ENCODE data around the gene MTPN.

MTPN gene

DNA sequence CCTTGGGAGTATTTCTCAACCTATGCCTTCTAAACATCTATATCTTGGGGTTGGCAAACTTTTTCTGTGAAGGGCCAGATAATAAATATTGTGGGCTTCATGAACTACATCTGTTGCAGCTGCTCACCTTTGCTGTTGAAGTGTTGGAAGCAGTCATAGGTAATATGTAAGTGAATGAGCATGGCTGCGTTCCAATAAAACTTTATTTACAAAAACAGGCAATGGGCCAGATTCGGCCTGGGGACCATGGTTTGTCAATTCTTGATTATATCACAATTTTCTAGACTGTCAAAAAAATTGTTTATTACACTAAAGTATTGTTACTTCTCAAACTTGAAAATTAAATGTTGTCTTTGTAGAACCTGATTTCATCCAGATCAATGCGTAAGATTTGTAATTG lies 54.9 kb downstream of the MTPN start:
- no peak for DNase-seq

DNA sequence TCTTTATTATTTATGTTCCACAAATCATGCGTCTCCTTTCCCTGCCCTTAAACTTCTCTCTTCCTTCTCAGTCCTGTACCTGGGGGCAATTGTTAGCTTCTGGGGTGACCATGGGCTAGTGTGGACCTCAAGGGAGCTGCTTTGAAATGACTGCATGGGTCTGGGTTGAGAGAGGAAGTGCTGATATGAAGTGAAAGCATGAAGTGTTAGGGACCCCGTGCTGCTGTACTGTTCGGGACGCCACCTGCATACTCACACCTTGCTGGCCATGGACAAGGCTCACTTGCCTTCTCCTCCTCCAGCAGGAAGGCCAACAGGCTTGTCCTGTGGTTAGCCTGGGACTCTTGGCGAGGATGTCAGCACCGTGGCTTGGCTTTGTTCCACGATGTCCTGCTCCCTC lies 56.7 kb downstream of the MTPN start:
- DNase-seq = no peak

DNA sequence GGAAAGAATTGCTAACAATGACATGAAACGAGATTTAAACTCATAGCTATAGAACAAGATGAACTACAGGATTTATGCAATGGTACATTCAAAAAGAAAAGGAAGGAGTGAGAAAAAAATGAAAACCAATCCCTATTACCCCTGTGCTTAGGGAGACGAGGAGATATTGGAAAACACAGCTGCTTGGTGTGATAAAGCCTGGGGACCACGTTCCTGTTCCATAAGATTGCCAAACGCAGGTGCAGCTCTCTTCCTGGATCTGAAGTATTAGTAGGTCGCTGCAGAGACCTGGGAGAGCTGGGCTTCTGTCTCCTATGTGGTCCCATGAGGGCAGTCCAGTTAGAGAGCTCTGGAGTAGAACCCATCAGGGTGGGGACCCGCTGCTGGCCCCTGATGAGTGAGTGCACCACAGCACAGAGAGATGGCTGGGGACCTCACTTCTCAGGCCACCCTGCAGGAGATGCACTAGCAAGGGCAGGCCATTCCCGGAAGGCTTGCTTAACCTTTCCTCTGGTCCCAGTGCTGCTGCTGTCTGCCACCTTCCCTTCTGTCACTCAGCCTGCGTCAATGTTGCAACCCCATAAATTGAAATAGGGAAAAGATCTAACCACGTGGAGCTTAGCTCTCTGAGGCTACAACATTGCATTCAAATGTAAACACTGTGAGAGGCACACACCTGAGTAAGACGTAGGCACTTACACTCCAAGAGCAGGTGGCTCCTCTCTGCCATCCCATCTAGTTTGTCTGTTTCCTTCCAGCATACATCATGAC lies 57.9 kb downstream of the MTPN start:
- no peak for DNase-seq

DNA sequence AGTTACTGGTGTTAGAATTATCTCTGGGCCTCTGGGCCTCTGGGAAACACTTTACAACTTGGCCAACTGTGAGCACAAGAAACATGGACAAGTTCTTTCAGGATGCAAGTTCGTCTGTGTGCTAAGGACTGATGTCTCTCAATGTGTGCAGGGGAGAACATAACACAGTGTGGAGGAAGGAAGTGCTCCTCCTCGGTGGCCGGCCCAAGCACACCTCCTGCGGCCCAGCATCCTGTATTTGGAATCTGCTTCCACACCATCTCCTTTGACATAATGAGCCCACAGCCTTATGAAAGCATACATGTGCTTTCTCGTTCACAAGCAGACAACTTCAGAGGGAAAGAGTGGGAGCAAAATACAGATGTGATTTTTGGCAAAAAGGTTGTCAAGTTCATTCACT lies 59.0 kb downstream of the MTPN start:
- DNase-seq = no peak

DNA sequence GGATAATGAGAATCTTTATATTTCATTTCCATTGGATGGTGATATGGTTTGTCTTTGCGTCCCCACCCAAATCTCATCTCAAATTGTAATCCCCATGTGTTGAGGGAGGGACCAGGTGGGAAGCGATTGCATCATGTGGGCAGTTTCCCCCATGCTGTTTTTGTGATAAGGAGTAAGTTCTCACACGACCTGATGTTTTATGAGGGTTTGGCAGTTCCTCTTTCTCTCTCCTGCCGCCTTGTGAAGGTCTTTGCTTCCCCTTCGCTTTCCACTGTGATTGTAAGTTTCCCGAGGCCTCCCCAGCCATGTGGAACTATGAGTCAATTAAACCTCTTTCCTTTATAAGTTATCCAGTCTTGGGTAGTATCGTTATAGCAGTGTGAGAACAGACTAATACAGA lies 59.4 kb downstream of the MTPN start:
- no peak for DNase-seq

DNA sequence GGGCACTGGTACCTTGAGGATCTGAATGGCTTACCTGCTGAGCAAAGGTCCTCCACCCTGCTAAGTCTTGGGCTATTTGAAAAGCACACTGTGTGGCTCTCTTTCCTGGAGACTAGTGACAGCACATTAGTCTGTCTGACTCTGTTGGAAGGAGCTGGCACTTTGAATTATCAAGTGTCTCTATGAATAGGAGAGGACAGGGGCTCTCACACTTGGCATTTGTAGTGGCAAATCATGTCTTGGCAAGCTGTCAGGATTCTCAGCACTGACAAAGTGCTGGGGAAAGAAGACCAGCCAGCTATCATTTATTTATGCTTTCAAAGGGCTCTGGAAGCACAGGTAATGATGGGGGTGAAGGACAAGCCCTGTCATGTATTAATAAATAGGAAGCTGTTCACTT lies 62.8 kb downstream of the MTPN start:
- DNase-seq = no peak

DNA sequence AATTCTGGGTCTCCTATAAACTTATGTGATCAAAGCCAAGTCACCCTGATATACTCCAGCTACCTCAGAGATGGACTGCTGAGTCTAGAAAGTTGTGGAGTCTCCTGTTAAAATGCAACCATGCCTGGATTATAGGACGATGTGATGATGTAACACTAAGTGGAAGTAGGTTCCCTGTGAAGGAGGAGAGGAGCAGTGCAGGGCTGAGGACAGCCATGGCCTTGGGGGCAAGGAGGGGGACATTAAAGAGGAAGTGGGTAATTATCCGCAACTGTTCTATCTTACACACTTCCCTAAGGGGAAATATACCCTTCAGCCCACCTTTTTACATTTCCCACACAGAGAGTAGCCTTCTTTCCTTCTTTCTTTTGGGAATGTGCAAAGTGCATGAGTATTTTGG lies 63.8 kb downstream of the MTPN start:
- no peak for DNase-seq

DNA sequence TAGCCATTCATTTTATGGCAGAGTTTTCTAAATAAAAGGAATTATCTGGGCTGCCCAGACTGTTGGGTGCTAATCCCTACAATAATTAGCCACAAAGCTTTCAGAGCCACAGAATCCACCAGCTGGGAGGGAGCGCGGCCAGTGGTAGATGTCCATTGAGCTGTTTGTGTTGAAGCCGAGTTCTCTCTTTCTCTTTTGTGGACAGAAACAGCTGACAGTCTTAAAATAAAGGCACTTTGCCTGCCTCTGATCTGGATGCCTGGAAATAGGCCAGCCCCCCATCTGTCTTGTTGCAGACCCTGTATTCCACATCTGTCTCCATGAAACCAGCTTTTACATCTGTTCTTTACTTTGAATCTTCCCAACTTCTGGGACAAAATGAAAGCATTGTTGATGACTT lies 66.1 kb downstream of the MTPN start:
- DNase-seq = no peak

DNA sequence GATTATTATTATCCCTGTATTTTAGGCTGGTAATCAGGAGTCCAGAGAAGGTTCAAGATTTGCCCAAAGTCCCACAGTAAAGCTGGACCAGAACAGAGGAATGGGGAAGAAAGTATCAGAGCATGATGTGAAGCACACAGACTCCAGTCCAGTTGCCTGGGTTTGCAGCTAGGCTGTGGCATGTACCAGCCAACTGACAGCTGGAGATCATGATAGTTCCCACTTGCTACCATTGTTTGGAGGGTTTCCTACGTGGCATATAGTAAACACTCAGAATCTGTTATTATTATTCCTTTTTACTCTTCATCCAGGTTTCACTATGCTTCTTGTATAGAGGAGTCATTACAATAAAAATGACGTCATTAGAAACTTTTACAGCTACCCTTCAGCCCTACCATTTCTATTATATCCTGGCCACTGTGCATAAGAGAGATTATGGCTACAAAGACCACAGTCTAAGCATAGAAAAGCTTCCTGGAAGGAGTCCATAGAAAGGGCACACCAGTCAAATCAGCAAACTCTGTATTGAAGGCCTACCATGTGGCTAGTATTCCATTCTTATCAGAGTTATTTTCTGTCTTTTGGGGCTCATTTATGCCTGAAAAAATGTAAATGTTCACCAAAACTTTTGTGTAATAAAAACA lies 66.6 kb downstream of the MTPN start:
- DNase-seq = no peak

DNA sequence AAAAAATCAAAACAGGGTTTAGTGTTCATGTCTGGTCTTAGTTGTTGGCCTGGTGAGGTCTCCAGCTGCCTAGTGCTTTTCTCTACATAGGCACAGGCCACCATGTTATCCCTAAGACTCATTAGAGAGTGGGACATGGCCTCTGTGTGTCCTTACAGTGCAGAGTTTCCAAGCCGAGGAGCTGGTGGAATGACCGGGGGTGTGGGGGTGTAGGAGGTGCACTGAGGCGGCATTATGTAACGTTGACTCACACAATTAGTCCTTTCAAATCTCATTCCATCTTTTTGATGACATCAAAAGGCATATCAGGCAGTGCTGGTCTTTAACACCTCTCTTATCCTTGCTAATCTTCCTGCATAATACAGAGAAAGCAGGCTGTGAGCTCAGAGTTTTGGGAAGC lies 71.3 kb downstream of the MTPN start:
- DNase-seq = no peak

DNA sequence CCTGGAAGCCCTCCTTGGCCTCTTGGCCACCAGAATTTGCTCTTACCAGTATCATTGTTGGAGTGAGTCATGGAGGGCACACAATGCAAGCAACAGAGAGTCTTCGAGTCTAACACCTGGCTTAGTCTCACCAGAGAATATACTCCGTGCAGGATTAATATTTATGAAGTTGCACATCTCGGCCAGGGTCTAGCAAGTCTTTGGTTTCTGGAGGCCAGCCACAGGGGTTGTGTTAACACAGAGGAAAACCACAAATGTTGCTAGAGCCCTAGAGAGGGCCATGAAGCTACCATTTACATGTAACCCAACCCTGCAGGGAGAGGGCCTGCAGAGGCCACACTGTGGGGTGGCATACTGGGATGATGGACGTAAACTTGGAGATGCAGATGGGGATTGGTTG lies 71.8 kb downstream of the MTPN start:
- no peak for DNase-seq

DNA sequence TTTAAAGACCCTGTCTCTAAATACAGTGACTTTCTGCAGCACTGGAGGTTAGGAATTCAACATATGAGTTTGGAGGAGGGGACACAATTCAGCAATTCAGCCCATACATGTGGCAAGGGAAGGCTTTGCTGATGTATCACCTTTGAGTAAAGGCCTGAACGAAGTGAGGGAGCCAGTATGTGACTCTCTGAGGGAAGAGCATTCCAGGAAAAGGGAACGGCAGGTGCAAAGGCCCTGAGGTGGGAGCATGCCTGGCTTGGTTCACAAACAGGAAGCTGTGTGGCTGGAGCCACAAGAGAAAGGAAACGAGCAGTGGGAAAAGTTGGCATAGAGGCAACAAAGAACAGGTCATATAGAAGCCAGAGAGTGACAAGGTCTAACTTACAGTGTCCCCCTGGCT lies 72.9 kb downstream of the MTPN start:
- no peak for DNase-seq

DNA sequence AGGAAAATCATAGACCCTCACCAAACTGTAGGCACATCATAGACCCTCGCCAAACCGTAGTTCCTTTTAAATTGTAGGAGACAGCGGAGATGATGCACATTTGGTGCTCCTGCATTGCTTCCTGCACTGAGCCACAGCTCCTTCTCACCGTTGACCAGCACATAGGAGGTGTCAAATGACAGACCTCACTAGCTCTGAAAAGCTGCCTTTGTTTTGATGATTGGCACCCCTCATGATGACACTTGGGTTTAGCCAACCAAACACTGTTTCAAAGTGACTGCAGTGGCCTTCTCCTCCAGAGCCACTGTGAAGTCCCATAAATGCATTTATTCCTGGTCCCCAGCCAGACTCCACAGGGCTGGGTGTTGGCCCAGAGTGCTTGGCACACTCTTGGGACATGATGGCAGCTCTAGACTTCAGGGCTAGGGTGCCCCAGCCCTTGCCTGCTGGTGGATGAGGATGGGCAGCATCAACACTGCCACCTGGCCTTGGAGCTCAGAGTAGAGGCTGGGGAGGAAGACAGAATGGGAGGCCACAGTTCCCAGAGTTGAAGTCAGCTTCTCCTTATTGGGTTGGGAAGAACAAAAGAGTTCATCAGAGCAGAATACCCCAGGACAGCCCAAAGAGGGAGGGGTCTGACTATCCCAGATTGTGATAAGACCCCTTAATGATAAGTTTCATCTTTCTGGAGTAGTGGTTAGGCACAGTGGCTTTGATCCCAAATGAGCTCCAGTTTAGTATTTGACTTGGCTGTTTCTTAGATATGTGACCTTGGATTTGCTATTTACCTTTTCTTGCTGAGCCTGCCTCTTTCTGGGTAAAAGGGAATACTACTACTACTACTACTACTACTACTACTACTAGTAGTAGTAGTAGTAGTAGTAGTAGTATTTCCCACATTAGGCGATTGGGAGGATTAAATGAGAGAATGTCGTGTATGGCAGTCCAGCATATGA lies 75.3 kb downstream of the MTPN start:
- DNase-seq = no peak

DNA sequence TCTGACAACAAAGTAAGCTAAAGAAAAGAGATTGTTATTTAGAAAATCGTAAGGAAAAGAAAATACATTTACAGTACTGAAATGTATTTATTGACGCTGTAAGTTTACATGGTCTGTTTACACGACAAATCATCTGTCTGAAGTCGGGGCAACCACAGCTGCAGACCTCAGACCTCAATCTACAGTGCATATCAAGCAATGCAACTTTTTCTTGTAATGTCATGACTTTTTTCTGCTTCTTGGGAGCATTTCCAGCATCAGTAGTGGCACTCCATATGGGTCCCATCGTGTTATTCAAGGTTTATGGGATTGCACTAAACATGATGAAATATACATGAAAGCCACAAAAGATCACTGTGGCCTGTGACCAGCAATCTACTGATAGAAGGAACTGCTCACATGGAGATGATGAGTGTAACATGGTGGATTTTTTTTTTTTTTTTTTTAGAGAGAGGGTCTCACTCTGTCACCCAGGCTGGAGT lies 77.1 kb downstream of the MTPN start:
- no peak for DNase-seq

DNA sequence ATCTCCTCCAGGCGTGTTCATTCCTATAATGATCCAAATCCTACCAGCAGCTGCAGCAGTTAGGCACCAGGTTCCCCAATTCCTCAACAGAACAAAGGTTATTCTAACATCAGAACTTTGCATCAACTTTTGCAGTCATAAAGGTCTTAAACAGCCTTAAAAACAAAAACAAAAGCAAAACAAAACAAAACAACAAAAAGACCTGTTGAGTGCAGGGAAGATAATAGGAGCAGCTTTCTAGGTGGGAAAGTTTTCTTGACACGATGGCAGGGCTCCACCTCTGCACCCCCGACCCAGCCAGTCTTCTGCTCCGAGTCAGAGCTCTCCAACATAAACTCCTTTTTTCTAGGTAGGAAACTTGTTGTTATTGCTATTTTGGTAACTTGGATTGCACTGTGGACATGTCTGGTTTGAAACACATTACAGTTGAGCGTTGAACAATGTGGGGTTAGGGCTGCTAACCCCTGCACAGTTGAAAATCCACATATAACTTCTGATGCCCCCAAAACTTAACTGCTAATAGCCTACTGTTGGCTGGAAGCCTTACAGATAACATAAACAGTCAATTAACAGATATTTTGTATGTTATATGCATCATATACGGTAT lies 77.6 kb downstream of the MTPN start:
- no peak for DNase-seq

DNA sequence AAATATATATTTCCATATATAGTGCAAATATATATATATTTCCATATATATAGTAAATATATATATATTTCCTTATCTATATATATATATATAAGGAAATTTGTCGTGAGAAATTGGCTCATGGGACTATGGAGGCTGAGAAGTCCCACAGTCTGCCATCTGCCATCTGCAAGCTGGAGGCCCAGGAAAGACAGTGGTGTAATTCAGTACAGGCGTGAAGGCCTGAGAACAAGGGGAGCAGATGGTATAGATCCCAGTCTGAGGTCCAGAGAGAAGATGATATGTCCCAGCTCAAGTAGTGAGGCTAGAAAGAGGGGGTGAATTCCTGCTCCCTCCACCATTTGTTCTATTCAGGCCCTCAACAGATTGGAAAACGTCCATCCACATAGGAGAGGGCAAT lies 78.9 kb downstream of the MTPN start:
- DNase-seq = no peak

DNA sequence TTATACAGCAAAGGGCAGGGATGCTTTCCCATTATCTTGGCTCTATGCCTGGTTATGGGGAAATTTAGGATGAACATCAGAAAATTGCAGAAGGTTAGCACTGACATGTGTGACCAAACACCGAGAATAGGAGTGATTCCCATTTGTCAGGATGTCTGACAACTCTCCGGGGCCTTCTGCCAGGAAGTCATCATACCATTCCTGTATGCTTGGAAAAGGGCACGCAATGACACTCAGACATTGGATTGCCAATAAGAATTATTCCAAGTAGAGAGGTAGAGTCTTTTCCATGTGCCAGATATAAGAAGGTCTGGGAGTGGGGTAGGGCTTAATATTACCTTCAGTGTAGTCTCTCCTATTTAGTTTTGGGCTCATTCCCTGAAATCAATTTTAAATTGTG lies 82.3 kb downstream of the MTPN start:
- no peak for DNase-seq

DNA sequence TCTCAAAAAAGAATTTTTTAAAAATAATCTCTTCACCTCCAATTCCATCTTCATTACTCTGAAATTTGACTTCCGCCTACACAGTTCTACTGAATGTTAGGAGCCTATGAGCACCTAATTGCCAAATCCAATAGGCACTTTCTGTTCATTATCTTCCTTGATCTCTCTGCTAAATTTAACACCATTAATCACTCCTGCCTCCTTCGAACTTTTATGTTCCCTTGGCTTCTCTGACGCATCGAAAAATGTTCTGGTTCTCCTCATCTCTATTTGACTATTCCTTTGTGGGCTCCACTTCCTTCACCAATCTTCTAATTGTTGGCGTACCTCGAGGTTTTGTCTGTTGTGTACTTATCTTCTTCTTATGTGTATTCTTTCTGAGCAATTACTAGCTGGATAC lies 87.3 kb downstream of the MTPN start:
- DNase-seq = no peak

DNA sequence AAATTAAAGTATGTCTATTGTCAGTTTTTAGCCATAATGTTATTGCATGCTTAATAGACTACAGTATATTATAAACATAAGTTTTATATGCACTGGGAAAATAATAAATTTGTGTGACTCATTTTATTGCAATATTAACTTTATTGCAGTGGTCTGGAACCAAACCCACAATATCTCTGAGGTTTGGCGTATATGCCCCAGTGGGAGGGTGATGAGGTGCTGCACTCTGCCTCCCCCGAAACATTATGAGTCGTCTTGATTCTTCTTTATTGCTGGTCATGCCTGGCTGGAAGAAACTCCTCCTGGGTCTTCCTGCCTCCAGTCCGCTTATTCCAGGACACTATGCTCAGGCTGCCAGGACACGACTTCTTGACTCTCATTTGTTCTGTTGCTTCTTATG lies 88.4 kb downstream of the MTPN start:
- DNase-seq = no peak

DNA sequence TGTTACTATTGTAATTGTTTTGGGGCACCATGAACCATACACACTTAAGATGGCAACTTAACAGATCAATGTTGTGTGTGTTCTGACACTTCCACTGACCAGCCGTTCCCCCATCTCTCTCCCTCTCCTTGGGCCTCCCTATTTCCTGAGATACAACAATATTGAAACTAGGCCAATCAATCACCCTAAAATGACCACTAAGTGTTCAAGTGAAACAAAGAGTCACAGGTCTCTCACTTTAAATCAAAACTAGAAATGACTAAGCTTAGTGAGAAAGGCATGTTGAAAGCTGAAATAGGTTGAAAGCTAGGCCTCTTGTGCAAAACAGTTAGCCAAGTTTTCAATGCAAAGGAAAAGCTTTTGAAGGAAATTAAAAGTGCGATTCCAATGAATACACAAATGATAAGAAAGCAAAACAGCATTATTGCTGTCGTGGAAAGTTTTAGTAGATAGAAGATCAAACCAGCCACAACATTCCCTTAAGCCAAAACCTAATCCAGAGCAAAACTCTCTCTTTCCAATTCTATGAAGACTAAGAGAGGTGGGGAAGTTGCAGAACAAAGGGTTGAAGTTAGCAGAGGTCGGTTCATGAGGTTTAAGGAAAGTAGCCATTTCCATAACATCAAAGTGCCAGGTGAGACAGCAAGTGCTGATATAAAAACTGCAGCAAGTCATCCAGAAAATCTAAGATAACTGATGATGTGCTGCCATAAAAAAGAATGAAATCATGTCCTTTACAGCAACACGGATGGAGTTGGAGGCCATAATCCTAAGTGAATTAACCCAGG lies 90.6 kb downstream of the MTPN start:
- no peak for DNase-seq

DNA sequence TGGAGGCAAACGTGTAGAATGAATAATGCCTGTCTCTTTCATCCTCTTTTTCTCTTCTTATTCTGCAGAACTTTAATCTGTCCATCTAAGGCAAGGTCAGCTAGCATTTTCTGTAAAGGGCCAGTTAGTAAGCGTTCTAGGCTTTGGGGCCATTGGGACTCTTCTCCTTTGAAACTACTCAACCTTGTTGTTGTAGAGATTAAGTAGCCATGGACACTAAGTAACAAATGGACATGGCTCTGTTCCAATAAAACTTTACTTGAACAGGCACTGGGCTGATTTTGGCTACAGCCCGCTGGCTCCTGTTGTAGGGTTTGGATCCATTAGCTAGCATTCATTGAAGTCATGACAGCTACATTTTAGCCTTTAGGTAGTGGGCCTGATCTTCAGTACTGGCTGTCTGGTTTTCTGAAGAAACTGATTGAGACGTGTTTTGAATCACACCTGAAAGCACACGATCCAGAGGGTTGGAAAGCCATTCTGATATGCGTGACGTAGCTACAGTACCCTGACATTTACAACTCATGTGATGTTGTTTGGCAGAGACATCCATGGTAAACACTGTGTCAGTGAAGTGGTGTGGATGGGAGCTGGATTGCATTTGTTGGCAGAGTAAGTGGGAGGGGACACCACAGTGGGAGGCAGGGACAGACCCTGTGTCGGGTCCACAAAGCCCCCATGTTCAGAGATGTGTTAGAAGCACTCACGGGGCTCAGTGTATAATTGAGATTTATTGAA lies 92.5 kb downstream of the MTPN start:
- no peak for DNase-seq

DNA sequence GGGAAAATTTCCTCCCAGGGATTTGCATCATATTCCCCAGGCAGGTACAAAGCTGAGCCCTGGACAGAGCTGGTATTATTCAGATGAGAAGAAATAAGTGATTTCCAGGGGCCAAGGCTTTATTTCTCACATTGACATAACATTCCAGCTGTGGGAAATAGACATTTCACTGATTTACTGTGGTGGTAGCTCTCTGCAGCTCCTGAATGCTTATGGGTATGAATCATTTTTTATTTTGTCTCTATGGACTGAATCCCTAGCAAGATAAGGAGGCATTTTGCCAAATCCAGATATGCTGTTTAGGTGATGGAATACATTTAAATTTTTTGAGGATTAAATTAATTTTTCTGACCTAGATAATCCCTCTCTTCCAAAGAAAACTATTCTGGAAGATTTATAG lies 97.9 kb downstream of the MTPN start:
- DNase-seq = no peak
